NB4 (cell line): ENCODE results near the gene ZMAT5.

Experiments used
- CTCF ChIP-seq: IDR thresholded peaks from one replicate; pipeline ENCODE4 v1.5.1; 2012; ENCODE audit warnings: low read depth, low read length
- POLR2A ChIP-seq: IDR thresholded peaks from 2 replicates; pipeline ENCODE4 v1.6.1; 2011; ENCODE audit warnings: mild to moderate bottlenecking; ENCODE audit not compliant: insufficient read length; ENCODE audit errors: extremely low read depth

GRCh38 chr22:29813126-29813525 is 46.3 kb upstream of the ZMAT5 start:
- no peak for TF ChIP-seq CTCF
- no peak for TF ChIP-seq POLR2A
